Measurements from ENCODE around the gene CDYL. TPM values are rescaled to one million over a fixed set of nuclear protein-coding genes. Genes with fewer than 3 reads are reported as not detected.

Gene CDYL
- total and polyA plus RNA-seq, 2 of the 4 experiments (the other 2 are of a cell fraction), result 14.2 to 92.1 TPM

GRCh38 chr6:4922488-4923037 lies 146.4 kb downstream of the CDYL start:
- Histone ChIP-seq H2AFZ (replicated peaks; ENCODE audit: low read length, poor library complexity) (no peak overlapping the region), H3K27ac (ENCODE audit: insufficient read depth, low read length) (no peak overlapping the region), H3K79me1 (ENCODE audit: low read depth in 1 of 2, low read length in 2 of 2) (peaks cover 39 to 52% of the 10 kb centered on the region in 2 experiments), H3K4me3 (ENCODE audit: insufficient read depth, low read depth, low read length) (no peak overlapping the region), H4K8ac (ENCODE audit: low read depth in 2 of 2, low read length in 2 of 2) (no peak overlapping the region), H3K23ac (ENCODE audit: low read depth, low read length) (no peak overlapping the region), H3K14ac (replicated peaks; ENCODE audit: low read depth, low read length) (no peak overlapping the region), H3K36me3 (ENCODE audit: control insufficient read depth, insufficient read depth, low read length) (0 out of 2 replicates have a peak, but pooled peaks cover 2% of the 10 kb centered on the region), H3K9me3 (ENCODE audit: control insufficient read depth, insufficient read depth, low read length) (no peaks in the 10 kb centered on the region), H2BK20ac (ENCODE audit: low read depth, low read length) (peak overlapping the region; percentile 24; the same call in 1 of the 2 replicates), H3K4ac (ENCODE audit: low read depth, low read length) (no peak overlapping the region), H3K27me3 (ENCODE audit: control insufficient read depth, insufficient read depth, low read length) (no peaks in the 10 kb centered on the region), H3K9me1 (ENCODE audit: insufficient read depth, low read length) (no peaks in the 10 kb centered on the region; the same call in 1 of the 2 replicates), H2AK5ac (ENCODE audit: low read depth, low read length) (no peak overlapping the region), H4K91ac (ENCODE audit: insufficient read depth, low read depth, low read length) (no peak overlapping the region), H2BK15ac (ENCODE audit: low read depth, low read length) (no peak overlapping the region), H2AK9ac (replicated peaks; ENCODE audit: low read depth, low read length, poor library complexity) (no peak overlapping the region), H3K4me1 (ENCODE audit: control insufficient read depth, insufficient read depth, low read length) (no peaks in the 10 kb centered on the region), H2BK120ac (ENCODE audit: low read depth, low read length) (no peak overlapping the region), H3K4me2 (ENCODE audit: low read depth, low read length) (no peak overlapping the region), H2BK5ac (ENCODE audit: low read depth, low read length, poor library complexity, severe bottlenecking) (no peak overlapping the region), H3K18ac (ENCODE audit: low read depth, low read length) (no peak overlapping the region), H3K9ac (ENCODE audit: low read depth, low read length) (no peak overlapping the region), H3K56ac (ENCODE audit: extremely low read depth, insufficient read depth, low read length) (no peak overlapping the region), H4K5ac (ENCODE audit: low read depth, low read length) (no peak overlapping the region), H4K20me1 (ENCODE audit: insufficient read depth, low read length) (peaks cover 22% of the 10 kb centered on the region; the same call in 1 of the 2 replicates)
- in situ Hi-C loops (cut with MboI; ENCODE audit: low sequenced_read_pairs), result no loop called here
- intact Hi-C loops (cut with micrococcal nuclease), result no loop called here
- no TSS peak for BruUV-seq (replicated peaks)
- DNase-seq (no peak), ATAC-seq (ENCODE audit: low read depth) (no peak)
- no CpG with 5 or more reads among the region's 13 CpGs for WGBS, 2 experiments (ENCODE audit: extremely low coverage in 2 of 2, insufficient read length in 1 of 2)
- dilution Hi-C loops (cut with HindIII; ENCODE audit: low sequenced_read_pairs, unreplicated experiment), result no loop called here
- ChIA-PET POLR2A (ENCODE audit: unreplicated experiment) (no interaction called here), CTCF (interaction anchor here (1.0 kb wide), 1 partner anchor 221 kb away, joined by 3 read pairs; no protein-coding TSS in a partner anchor)
- TF ChIP-seq RCOR1 (IDR thresholded peaks at IDR 0.05; ENCODE audit: insufficient replicate concordance, low read length) (no peak), FOS (IDR thresholded peaks at IDR 0.05; ENCODE audit: low read depth, low read length) (no peak), MAZ (IDR thresholded peaks at IDR 0.05; ENCODE audit: borderline replicate concordance, low read depth, low read length) (no peak), CTCF (conservative IDR thresholded peaks at IDR 0.05; ENCODE audit: low read depth, low read length) (no peak), CHD1 (IDR thresholded peaks at IDR 0.05; ENCODE audit: low read depth, low read length) (no peak), MAFK (IDR thresholded peaks at IDR 0.05; ENCODE audit: low read depth, low read length) (no peak), NFE2L2 (IDR thresholded peaks at IDR 0.05; ENCODE audit: low read depth, low read length) (no peak), CEBPB (IDR thresholded peaks at IDR 0.05; ENCODE audit: low read depth, low read length) (no peak), BHLHE40 (IDR thresholded peaks at IDR 0.05; ENCODE audit: low read depth, low read length) (no peak), ELK1 (IDR thresholded peaks at IDR 0.05; ENCODE audit: borderline replicate concordance, low read depth, low read length) (no peak)

Measured in IMR-90 (cell line).